NCI-H1417 (cell line): ENCODE data around the gene COG5.

Experiments
- DNase-seq, 3 experiments: peaks; one replicate each; lab custom pipeline; 2025; lab: John Stamatoyannopoulos, UW

The COG5 gene

DNA sequence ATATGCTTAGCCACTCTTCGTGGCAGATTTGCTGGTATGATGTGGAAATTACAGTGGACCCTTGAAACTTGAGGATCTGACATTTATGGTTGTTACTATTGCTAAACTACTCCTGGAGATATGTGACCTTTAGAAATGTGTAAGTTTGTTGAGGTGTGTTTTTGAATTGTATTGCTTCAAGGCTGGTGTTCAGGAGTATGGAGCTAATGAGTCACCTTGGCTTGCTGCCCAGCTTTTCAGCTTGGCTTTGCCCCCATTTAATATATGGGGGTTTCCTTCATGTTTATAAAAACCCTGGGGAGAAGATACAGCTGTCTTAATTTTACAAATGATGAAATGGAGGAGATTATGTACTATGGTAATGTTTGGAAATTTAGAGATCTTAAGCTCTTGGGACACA is 383.3 kb downstream of the COG5 start:
- peak in 1 of 3 experiments; percentile 18 for DNase-seq

GRCh38 chr7:107179326-107180164 is 384.2 kb downstream of the COG5 start:
- no peak for DNase-seq

DNA sequence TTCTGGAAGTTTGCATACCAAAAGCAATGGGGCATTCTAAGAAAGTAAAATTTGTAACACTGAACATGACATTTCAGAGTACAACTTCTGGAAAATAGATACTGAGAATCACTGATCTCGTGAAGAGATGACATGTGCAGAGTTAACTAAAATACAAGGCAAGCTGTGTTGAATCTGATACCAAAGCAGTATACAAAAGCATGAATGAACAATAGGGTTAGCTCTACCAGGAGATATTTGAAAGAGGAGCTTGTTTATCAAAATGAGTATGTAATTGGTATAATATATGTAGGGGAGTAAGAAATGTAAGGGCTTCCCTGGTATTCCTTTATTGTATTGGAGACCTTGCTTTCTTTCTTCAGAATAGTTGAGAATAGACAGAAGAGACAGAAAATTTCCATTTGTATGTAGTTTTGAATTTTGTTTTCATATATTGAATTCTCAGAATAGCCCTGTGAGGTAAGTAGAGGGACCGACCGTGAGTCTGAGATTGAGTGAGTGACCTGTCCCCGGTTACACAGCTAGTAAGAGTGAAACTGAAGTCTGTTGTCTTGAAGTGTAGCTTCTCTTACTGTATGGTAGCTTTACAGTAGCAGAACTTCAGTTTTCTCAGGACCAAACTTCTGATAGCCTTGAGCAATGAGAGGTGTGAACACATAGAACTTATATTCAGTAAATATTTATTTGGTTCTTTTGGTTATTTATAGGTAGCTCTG is 389.9 kb downstream of the COG5 start:
- no peak for DNase-seq

DNA sequence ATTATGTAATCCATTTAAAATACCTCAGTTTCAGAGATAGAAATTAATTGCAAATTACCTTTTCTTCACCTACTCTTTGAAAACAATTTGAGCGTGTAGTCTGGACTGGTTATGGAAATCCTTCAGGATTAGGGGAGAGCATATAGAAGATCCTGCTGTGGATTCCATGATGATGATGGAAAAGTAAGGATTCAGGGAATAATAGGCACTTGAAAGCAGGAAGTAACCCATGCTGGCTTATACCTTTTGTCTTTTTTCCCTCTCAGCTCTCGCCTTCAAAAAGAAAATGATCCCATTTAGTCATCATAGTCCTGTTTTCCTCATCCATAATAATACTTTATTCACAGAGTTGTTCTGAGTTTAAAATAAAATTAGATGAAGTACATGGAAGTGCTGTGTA is 390.5 kb downstream of the COG5 start:
- DNase-seq: peak in 1 of 3 experiments; percentile 21

DNA sequence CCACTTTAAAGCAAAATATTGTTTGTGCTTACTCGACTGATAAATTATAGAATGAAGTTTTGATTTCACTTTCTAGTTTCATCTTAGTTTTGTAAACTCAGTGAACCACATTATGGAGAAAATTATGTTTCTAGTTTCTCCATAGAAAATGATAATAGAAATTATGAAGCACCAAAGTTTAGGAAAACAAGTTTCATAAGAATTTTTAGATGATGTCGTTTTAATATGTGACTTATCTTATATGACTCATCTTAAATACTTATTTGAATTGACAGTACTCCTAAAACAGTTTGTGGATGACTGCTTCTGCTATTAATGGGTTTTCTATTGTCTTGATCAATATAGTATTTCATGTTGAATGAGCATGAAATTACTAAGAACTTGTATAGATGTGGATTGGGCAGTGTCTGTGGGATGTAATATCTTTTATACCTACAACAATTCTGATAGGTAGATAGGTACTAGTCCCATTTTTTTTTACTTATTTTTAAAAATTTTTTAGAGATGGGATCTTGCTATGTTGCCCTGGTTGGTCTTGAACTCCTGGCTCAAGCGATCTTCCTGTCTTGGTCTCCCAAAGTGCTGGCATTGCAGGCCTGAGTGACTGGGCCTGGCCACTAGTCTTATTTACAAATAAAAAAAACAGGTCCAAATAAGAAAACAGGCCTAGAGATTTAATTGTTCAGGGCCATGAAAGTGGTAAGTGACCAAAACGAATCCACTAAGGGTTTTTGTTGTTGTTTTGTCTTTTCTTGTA is 391.3 kb downstream of the COG5 start:
- DNase-seq: no peak

- no peak for DNase-seq
Observed at GRCh38 chr7:107171496-107171895, 392.2 kb downstream of the COG5 start.

GRCh38 chr7:107170051-107170915 is 393.4 kb downstream of the COG5 start:
- DNase-seq: no peak

GRCh38 chr7:107169120-107170050 is 394.3 kb downstream of the COG5 start:
- peak; percentile 96 to 99 (median 98) for DNase-seq

GRCh38 chr7:107168233-107169119 is 395.2 kb downstream of the COG5 start, which contains the start of gene HBP1:
Gene HBP1 (plus strand): TSS chr7:107169003. CDS start chr7:107179894, 10,891 bp downstream.
- peak; percentile 100 for DNase-seq

DNA sequence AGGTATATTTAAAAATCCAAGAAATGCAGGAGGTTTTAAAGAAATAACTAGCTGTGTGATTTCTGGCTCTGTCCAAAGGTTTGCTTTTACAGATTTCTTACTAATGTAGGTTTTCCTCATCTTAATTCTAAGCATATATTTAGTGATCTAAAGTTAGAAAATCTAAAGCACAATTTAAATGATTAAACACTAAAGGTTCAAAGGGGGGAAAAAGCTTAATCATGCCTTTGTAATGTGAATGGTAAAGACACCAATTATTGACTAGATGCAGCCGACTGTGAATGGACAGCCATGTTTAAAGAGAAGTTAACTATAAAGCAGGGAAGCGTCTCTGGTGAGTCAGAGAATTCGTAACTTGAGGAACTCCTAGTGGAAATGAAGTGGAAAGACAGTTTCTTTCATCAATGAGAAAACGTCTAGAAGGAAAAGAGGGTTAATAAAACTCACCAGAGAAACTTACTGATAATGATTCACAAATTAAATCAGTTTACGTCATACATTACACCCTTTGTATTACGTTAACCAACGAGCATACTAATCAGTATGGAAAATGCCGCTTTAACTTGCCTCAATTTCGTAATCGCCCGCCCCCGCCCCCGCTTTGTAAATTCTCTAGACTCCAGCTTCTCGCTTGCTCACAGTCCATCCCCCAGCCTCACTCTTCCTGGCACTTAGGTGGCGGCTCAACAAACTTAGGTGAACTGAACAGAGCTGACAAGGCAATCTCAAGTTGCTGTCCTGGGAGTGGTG is 396.1 kb downstream of the COG5 start:
- DNase-seq: peak; percentile 35 to 94 (median 89)

DNA sequence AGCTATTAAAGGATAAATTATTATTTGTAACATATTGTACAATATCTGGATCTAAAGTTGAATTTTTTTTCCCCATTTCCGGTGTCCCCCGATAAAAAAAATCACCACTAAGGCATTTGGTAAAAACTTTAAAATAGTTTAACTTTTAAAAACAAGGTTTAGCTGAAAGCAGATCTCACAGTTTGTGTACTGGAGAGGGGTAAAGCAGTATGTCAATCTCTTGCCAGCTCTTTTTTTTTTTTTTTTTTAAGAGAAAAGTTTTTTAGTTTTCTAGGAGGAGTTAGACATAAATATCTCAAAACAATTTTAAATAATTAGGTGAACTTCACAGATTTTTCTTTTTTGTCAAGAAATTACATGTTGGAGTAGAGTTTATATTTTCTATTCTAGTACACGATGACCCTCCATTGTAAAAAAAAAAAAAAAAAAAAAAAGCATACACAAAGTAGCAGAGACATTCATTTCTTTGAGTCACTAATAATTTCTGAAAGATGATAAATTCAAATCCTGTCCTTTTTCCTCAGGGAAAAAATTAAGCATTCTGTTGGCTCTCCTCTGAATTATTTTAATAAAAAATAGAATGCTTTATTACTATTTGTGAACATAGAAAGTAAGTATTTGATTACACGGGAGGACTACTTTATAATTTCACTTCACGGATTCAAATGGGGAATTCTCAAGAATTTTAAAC is 396.8 kb downstream of the COG5 start:
- peak in 2 of 3 experiments; percentile 38 to 71 for DNase-seq

- DNase-seq: no peak
Observed at GRCh38 chr7:107165341-107165740, 398.4 kb downstream of the COG5 start.

GRCh38 chr7:107164092-107164491 is 399.6 kb downstream of the COG5 start:
- no peak for DNase-seq

DNA sequence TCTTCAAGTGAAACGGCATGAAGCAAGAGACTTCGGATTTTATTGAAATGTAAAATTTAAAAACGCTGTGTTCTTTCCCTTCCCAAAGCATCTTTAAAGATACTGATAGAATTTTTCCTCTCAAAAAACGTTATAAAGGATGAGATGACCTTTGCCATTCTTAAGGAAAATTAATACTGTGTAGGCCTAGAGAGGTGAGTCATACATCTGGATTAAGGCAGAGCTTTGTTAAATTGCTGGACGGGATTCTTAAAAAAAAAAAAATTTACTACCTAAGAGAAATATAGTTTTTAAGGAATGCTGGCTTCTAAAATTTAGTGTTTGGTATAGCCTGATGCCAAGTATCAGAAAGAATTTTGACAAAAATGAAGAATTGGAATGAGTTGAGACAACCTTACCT is 401.2 kb downstream of the COG5 start:
- no peak for DNase-seq

DNA sequence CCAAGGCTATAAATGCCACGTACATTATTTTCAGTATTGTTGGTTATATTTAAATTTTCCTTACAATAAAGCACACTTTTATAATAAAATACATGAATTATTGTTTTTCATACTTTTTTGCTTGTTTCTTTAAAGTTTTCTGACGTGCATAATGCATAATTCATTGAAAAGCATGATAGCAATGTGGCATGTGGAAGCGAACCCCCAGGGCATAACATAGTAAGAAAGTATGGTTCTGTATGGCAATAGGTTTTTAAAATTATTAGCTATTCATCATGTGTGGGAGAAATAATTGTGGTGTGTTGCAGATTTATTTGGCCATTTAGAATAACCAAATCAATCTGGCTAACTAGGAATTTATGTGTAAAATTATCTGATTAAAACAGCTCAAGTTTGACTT is 402.3 kb downstream of the COG5 start:
- no peak for DNase-seq

GRCh38 chr7:107160389-107160788 is 403.3 kb downstream of the COG5 start:
- no peak for DNase-seq

- DNase-seq: no peak
Observed at GRCh38 chr7:107158028-107158427, 405.7 kb downstream of the COG5 start.

- no peak for DNase-seq
Observed at GRCh38 chr7:107157091-107157490, 406.6 kb downstream of the COG5 start.
